Hematopoietic multipotent progenitor cell (in vitro differentiated cells): Measurements from ENCODE around the gene DDX4. TPM values are rescaled to one million over a fixed set of nuclear protein-coding genes. Genes with fewer than 3 reads are reported as not detected.

Experiments
- DNase-seq, 3 donors: peaks; one replicate each; pipeline ENCODE4 v3.0.0-alpha.2; 2011 to 2015; ENCODE audit warnings: low read depth in 2 of 3, low spot score in 2 of 3
- small RNA-seq: library from RNA; depleted of rRNA; stranded (forward); fragments of <200 nt; gene quantifications from one replicate; pipeline ENCODE3, GENCODE V24; 2012
- total RNA-seq: library from RNA; depleted of rRNA; stranded (reverse); fragments of >200 nt; gene quantifications from one replicate; pipeline ENCODE4 v1.2.3, GENCODE V29; 2012

The DDX4 gene
- total RNA-seq, 1 donor, result not detected

- DNase-seq, result no peak
These were observed 127.0 kb downstream of the DDX4 start for GRCh38 chr5:55864606-55865541.

DNA sequence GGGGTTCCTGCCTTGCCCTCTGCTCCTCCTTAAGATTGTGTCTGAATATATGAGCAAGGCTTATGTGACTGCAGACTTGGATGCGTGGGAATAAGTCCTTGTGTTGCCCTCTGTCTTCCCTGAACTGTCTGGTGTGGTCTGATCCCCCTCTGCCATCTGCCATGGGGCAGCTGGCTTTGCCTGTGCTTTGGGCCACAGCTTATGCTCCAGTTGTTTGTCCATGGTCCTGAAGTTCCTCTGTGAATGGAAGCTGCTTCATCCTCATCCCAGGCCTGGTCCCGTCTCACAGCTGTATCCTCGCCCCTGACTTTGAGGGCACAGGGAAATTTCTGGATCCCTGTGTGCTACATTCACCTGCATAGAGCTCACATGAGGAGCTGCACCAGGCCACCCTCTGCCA is 128.0 kb downstream of the DDX4 start:
- no peak for DNase-seq

DNA sequence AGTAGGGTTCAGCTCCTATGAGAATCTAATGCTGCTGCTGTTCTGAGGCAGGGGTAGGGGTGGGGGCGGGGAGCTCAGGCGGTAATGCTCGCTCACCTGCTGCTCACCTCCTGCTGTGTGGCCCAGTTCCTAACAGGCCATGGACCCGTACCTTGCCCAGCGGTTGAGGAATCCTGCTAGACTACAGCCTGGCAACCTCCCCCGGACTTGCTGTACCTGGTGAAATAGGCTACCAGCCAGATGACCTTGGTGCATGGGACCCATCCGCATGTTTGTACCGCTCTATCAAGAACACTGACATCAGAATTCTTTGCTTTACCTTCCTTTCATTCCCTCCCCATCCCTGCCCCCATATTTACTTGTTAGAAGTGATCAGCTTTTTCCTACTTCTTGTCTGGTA is 128.6 kb downstream of the DDX4 start:
- no peak for DNase-seq

Small RNA genes lying within 50 kb of the gene (small RNA-seq; reads per million reads assigned to genes)
- gene AC016632.1 (not detected), gene RNA5SP183 (not detected)

Other genes with a start within 250 kb of the DDX4 start
- 2.4 TPM for gene PLPP1, start 203.1 kb upstream of the DDX4 start, total RNA-seq
- gene SLC38A9, start 25.7 kb upstream of the DDX4 start, total RNA-seq, result 18.9 TPM
- not detected for gene IL31RA, start 113.3 kb downstream of the DDX4 start, total RNA-seq